ENCODE results near the gene NEDD4L. TPM values are rescaled to one million over a fixed set of nuclear protein-coding genes. Genes with fewer than 3 reads are reported as not detected.
A peak's percentile ranks its signal among the peaks of the same experiment; 100 is the strongest.
"Not testable (repeated sequence)": the region's sequence is repeated elsewhere in the genome, so short reads cannot be mapped to it uniquely, and the experiment has no call there.

Gene NEDD4L
- total RNA-seq, 1 experiment from 2014 or later = 83.9 TPM

GRCh38 chr18:58148954-58149471 is 105.0 kb downstream of the NEDD4L start:
- no peak for DNase-seq (ENCODE audit: low read depth)

GRCh38 chr18:58150772-58151171 is 106.7 kb downstream of the NEDD4L start:
- DNase-seq (ENCODE audit: low read depth) = no peak

GRCh38 chr18:58152216-58152615 is 108.2 kb downstream of the NEDD4L start:
- DNase-seq (ENCODE audit: low read depth) = no peak

- DNase-seq (ENCODE audit: low read depth) = no peak
These were observed 108.9 kb downstream of the NEDD4L start for GRCh38 chr18:58152891-58153290.

- DNase-seq (ENCODE audit: low read depth) = no peak
These were observed 112.5 kb downstream of the NEDD4L start for GRCh38 chr18:58156516-58156915.

- DNase-seq (ENCODE audit: low read depth) = no peak
These were observed 113.2 kb downstream of the NEDD4L start for GRCh38 chr18:58157237-58157636.

- no peak for DNase-seq (ENCODE audit: low read depth)
These were observed 114.0 kb downstream of the NEDD4L start for GRCh38 chr18:58158008-58158407.

- no peak for DNase-seq (ENCODE audit: low read depth)
These were observed 114.4 kb downstream of the NEDD4L start for GRCh38 chr18:58158459-58158858.

GRCh38 chr18:58161659-58162058 is 117.6 kb downstream of the NEDD4L start:
- DNase-seq (ENCODE audit: low read depth) = peak; percentile 81

GRCh38 chr18:58162127-58162526 is 118.1 kb downstream of the NEDD4L start:
- no peak for DNase-seq (ENCODE audit: low read depth)

- DNase-seq (ENCODE audit: low read depth) = no peak
These were observed 119.1 kb downstream of the NEDD4L start for GRCh38 chr18:58163004-58163590.

- no peak for DNase-seq (ENCODE audit: low read depth)
These were observed 122.3 kb downstream of the NEDD4L start for GRCh38 chr18:58166278-58166844.

- no peak for DNase-seq (ENCODE audit: low read depth)
These were observed 123.0 kb downstream of the NEDD4L start for GRCh38 chr18:58167073-58167472.

- DNase-seq (ENCODE audit: low read depth) = no peak
These were observed 124.2 kb downstream of the NEDD4L start for GRCh38 chr18:58168221-58168620.

- no peak for DNase-seq (ENCODE audit: low read depth)
These were observed 125.0 kb downstream of the NEDD4L start for GRCh38 chr18:58168993-58169392.

GRCh38 chr18:58169472-58169871 is 125.4 kb downstream of the NEDD4L start:
- no peak for DNase-seq (ENCODE audit: low read depth)

GRCh38 chr18:58170036-58170435 is 126.0 kb downstream of the NEDD4L start:
- not testable (repeated sequence) for DNase-seq (ENCODE audit: low read depth)

- DNase-seq (ENCODE audit: low read depth) = no peak
These were observed 128.0 kb downstream of the NEDD4L start for GRCh38 chr18:58172031-58172430.

- DNase-seq (ENCODE audit: low read depth) = no peak
These were observed 130.3 kb downstream of the NEDD4L start for GRCh38 chr18:58174285-58174684.

- no peak for DNase-seq (ENCODE audit: low read depth)
These were observed 131.2 kb downstream of the NEDD4L start for GRCh38 chr18:58175122-58175785.

GRCh38 chr18:58175786-58176176 is 131.8 kb downstream of the NEDD4L start:
- DNase-seq (ENCODE audit: low read depth) = no peak

GRCh38 chr18:58177004-58177717 is 133.1 kb downstream of the NEDD4L start:
- DNase-seq (ENCODE audit: low read depth) = peak; percentile 90

All from HT1080 (cell line).